RWPE2 (cell line): ENCODE results near the gene MMD2.

Experiments used
- ATAC-seq: fragments of 200-7000 bp; cut with Tn5 transposase; 3 replicates; pipeline ENCODE4 v1.9.1; 2021; ENCODE audit warnings: low read depth
- DNase-seq: peaks from one replicate; pipeline ENCODE4 v3.0.0-alpha.2; 2020; ENCODE audit warnings: low spot score
- H3K27ac ChIP-seq: fragments of 450-650 bp; 2 replicates; pipeline ENCODE4 v1.5.1; 2017; ENCODE audit warnings: mild to moderate bottlenecking; ENCODE audit not compliant: poor library complexity, severe bottlenecking
- H3K27me3 ChIP-seq: fragments of 250-450 bp; sonication (Bioruptor Pico); 2 replicates; pipeline ENCODE4 v1.5.1; 2021; ENCODE audit warnings: mild to moderate bottlenecking, moderate library complexity; ENCODE audit not compliant: insufficient read depth, poor library complexity, severe bottlenecking
- H3K36me3 ChIP-seq: fragments of 250-450 bp; sonication (Bioruptor Pico); 2 replicates; pipeline ENCODE4 v1.5.1; 2020; ENCODE audit warnings: low read depth, mild to moderate bottlenecking, moderate library complexity
- H3K4me1 ChIP-seq: fragments of 250-450 bp; sonication (Bioruptor Pico); 2 replicates; pipeline ENCODE4 v1.5.1; 2021; ENCODE audit warnings: mild to moderate bottlenecking, moderate library complexity; ENCODE audit not compliant: insufficient read depth, poor library complexity, severe bottlenecking
- H3K4me3 ChIP-seq: fragments of 250-450 bp; sonication (Bioruptor Pico); 2 replicates; pipeline ENCODE4 v1.5.1; 2021; ENCODE audit warnings: mild to moderate bottlenecking, moderate library complexity; ENCODE audit not compliant: severe bottlenecking
- H3K9me3 ChIP-seq: fragments of 250-450 bp; sonication (Bioruptor Pico); 2 replicates; pipeline ENCODE4 v1.5.1; 2021; ENCODE audit warnings: mild to moderate bottlenecking, moderate library complexity; ENCODE audit not compliant: severe bottlenecking
- TF ChIP-seq, protein P1 (sequence below): fragments of 450-650 bp; IDR thresholded peaks from one replicate; pipeline ENCODE4 v1.5.1; 2017; ENCODE audit warnings: mild to moderate bottlenecking, moderate library complexity; ENCODE audit not compliant: poor library complexity, severe bottlenecking

MMD2 gene

GRCh38 chr7:4957847-4958476, 1.0 kb downstream of the MMD2 start:
- ATAC-seq: no peak
- Histone ChIP-seq H3K27ac (no peak overlapping the region), H3K9me3 (no peaks in the 10 kb centered on the region), H3K4me1 (no peaks in the 10 kb centered on the region), H3K4me3 (no peak overlapping the region), H3K27me3 (peaks cover 15% of the 10 kb centered on the region), H3K36me3 (no peaks in the 10 kb centered on the region)
- no peak for DNase-seq
- TF ChIP-seq, protein P1, sequence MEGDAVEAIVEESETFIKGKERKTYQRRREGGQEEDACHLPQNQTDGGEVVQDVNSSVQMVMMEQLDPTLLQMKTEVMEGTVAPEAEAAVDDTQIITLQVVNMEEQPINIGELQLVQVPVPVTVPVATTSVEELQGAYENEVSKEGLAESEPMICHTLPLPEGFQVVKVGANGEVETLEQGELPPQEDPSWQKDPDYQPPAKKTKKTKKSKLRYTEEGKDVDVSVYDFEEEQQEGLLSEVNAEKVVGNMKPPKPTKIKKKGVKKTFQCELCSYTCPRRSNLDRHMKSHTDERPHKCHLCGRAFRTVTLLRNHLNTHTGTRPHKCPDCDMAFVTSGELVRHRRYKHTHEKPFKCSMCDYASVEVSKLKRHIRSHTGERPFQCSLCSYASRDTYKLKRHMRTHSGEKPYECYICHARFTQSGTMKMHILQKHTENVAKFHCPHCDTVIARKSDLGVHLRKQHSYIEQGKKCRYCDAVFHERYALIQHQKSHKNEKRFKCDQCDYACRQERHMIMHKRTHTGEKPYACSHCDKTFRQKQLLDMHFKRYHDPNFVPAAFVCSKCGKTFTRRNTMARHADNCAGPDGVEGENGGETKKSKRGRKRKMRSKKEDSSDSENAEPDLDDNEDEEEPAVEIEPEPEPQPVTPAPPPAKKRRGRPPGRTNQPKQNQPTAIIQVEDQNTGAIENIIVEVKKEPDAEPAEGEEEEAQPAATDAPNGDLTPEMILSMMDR: no peak

DNA sequence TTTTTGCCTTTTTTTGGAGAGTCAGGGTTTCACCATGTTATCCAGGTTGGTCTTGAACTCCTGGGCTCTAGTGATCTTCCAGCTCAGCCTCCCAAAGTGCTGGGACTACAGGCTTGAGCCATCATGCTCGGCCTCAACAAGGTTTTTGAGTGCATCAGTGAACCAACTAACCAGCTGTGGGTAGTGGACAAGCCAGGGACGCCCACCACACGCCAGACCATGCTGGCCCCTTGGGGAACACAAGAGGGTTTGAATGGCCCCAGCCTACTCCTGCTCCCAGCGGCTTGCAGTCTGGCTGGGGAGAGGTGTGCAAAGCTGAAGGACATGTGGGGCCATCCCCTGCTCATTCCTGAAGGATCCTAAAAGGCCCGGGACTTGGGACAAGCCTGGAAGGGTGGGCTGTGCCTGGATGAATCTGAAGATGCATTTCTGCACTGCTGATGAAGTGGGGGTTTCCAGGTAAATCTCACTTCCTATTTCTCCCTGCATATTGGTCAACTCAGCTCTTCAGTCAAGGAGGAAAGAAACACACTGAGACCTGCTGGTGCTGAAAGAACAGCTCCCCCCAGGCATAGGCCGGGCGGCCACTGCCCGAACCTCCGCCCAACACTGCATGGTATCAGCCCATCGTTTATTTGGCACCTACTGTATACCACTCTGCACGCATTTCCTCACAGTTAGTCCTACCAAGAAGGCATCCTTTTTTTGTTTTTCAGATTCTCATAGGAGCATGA, 6.9 kb downstream of the MMD2 start:
- Histone ChIP-seq H3K36me3 (no peaks in the 10 kb centered on the region), H3K4me1 (no peaks in the 10 kb centered on the region), H3K27ac (no peak overlapping the region), H3K27me3 (no peaks in the 10 kb centered on the region), H3K4me3 (no peak overlapping the region), H3K9me3 (no peaks in the 10 kb centered on the region)
- ATAC-seq: no peak
- TF ChIP-seq, protein P1: no peak
- DNase-seq: no peak

- no peaks in the 10 kb centered on the region for H3K36me3 ChIP-seq
- DNase-seq (no peak), ATAC-seq (no peak)
- no peaks in the 10 kb centered on the region for H3K9me3 ChIP-seq
- H3K27ac ChIP-seq: no peak overlapping the region
- H3K27me3 ChIP-seq: no peaks in the 10 kb centered on the region
- H3K4me1 ChIP-seq: no peaks in the 10 kb centered on the region
- H3K4me3 ChIP-seq: no peak overlapping the region
- TF ChIP-seq, protein P1: no peak
These were observed 7.7 kb downstream of the MMD2 start for GRCh38 chr7:4951304-4951703.

DNA sequence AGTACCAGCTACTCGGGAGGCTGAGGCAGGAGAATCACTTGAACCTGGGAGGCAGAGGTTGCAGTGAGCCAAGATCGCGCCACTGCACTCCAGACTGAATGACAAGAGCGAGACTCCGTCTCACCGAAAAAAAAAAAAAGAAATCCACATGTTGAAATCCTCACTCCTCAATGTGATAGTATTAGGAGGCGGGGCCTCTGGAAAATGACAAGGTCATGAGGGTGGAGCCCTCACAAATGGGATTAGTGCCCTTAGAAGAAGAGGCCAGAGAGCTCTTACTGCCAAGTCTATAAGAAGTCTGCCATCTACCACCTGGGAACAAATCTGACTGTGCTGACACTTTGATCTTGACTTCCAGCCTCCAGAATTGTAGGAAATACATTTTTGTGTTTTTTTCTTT, 10.6 kb downstream of the MMD2 start:
- H3K27me3 ChIP-seq: no peaks in the 10 kb centered on the region
- H3K4me1 ChIP-seq: no peaks in the 10 kb centered on the region
- H3K36me3 ChIP-seq: no peaks in the 10 kb centered on the region
- ATAC-seq (no peak), DNase-seq (no peak)
- H3K4me3 ChIP-seq: no peak overlapping the region
- no peak overlapping the region for H3K27ac ChIP-seq
- TF ChIP-seq, protein P1: no peak
- no peaks in the 10 kb centered on the region for H3K9me3 ChIP-seq

DNA sequence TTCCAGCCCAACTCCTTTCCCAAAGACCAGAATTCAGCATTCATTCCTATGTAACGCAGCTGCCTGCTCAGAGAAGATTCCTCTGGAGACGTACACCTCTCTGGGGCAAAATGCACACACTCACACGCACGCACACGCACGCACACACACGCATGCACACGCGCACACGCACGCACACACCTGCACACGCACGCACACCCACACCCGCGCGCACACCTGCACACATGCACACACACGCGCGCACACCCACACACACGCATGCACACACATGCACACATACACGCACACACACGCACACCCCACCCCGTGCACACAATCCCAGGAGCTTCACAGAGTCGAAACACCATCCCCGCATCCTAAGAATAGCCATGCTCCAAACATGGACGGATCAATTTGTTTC, 13.0 kb downstream of the MMD2 start:
- Histone ChIP-seq H3K27me3 (no peaks in the 10 kb centered on the region), H3K4me1 (no peaks in the 10 kb centered on the region), H3K4me3 (no peak overlapping the region), H3K36me3 (no peaks in the 10 kb centered on the region), H3K27ac (no peak overlapping the region), H3K9me3 (no peaks in the 10 kb centered on the region)
- ATAC-seq: no peak
- no peak for DNase-seq
- TF ChIP-seq, protein P1: no peak
